GM21619 (cell line): ENCODE data around the gene FLT1.

Experiments used
- ATAC-seq: cut with Tn5 transposase; IDR thresholded peaks from one replicate; pipeline ENCODE4 v1.9.1; 2021; ENCODE audit not compliant: unreplicated experiment

Gene FLT1

DNA sequence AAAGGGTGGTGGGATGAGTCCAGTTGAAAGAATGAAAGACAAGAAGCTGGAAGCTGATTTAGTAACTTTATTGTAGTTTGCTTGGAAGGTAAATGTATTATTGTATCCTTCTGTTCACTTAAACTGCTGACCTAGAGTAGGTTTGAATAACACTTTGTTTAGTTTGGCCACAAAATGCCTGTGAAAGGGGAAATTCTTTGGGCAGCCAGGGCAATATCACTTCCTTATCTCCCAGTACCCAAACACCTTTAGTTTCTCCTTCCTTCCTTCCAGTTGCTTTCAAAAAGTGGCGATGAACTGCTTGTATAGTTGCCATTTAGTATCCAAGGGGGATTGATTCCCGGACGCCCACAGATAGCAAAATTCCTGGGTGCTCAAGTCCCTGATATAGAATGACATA, 236.5 kb downstream of the FLT1 start:
- no peak for ATAC-seq

DNA sequence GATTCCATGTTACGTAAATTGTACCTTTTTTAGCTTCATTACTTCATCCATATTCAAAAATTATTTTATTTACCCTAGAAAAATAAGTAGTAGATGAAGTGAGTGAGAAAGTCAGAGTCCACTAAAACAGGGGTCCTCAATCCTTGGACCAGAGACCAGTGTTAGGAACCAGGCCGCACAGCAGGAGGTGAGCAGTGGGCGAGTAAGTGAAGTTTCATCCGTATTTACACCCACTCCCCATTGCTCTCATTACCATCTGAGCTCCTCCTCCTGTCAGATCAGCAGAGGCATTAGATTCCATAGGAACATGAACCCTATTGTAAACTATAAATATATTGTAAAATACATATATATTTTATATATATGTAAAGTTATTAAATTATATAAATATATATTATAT, 237.6 kb downstream of the FLT1 start:
- no peak for ATAC-seq

DNA sequence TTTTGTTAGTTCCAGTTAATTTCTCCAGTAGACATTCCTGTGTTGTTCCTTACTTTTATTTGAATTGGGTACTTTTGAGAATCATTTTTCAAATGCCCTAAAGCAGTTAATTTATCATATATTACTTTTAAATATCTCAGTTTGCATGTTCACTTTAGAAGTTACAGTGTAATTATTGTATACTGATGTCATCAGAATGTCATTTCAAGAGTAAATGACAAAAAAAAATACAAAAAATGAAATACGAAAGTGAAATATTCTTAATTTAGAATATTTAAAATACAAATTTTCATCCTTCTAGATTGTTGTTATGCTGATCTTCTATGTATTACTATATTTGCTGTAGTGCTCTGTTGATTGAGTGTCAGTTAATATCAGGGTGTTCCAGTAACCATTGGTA, 242.4 kb downstream of the FLT1 start:
- no peak for ATAC-seq

DNA sequence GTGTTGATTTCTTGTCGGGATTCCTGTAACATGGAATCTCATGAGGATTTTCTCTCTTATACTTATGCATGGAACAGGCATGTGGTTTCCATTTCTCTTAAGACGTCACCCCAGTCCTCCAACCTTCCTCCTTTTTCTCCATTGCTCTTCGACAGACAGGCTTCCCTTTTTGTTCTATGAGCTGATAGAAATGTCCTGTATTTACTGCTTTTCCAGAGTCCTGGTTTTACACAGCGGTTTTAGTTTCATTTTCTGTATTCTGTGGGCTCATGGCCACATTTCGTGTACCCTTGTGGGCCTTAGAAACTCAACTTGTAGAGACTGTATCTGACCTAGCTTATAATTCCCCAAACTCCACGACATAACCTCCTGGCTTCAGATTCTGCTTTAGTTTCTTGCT, 243.5 kb downstream of the FLT1 start:
- no peak for ATAC-seq

DNA sequence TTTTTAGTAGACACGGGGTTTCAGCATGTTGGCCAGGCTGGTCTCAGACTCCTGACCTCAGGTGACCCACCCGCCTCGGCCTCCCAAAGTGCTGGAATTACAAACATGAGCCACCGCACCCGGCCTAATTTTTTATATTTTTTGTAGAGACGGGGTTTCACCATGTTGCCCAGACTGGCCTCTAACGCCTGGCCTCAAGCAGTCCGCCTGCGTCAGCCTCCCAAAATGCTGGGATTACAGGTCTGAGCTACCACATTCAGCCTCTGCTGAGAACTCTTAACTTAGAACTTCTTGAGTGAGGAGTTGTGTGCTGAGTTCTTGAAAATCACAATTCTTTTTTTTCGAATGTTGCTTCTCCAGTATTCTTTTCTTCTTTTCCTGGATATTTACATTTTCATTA, 244.4 kb downstream of the FLT1 start:
- no peak for ATAC-seq
